ENCODE data around the gene UBA5.
A peak's percentile ranks its signal among the peaks of the same experiment; 100 is the strongest.

Gene UBA5

GRCh38 chr3:132654721-132655120 lies 5.4 kb upstream of the UBA5 start:
- DNase-seq: no peak

- no peak for DNase-seq
These were observed 4.7 kb upstream of the UBA5 start for GRCh38 chr3:132655471-132655870.

DNA sequence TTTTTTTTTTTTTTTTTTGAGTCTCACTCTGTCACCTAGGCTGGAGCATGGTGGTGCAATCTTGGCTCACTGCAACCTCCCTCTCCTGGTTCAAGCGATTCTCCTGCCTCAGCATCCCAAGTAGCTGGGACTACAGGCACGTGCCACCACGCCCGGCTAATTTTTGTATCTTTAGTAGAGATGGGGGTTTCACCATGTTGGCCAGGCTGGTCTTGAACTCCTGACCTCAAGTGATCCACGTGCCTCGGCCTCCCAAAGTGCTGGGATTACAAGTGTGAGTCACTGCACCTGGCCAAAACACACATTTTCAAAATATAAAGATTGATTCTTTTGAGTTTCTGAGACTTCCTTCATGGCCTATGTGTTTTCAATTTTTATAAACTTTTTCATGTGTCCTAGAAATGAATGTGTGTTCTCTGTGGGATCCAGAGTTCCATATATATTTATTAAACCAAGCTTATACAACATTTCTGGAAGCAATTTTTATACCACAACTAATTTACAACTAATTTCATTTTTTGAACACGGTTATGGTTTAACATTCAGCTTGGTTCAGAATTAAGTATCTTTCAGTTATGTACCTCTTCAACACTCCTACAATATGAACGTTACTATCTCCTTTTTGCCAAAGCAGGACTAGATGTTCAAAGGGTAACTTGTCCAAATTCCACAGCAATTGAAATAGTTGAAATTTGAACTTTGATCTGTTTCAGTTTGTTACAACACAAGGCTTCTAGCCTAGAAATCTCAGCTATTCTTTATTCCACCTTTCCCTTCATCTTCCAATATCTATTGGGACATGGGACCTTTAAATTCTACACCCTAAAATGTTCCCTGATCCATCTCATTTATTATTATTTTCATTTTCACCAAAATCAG lies 2.0 kb upstream of the UBA5 start:
- no peak for DNase-seq

- no peak for DNase-seq
These were observed 1.1 kb upstream of the UBA5 start for GRCh38 chr3:132659000-132659364.

- peak; percentile 17 for DNase-seq
These were observed 621 bp upstream of the UBA5 start, which contains the start of gene ACAD11 for GRCh38 chr3:132659365-132660051. Gene ACAD11, minus strand, starts transcription at chr3:132659809. Its CDS starts 58 bp downstream, at chr3:132659751.

GRCh38 chr3:132660811-132661070 lies 612 bp downstream of the UBA5 start:
- no peak for DNase-seq

GRCh38 chr3:132661101-132661500 lies 972 bp downstream of the UBA5 start:
- DNase-seq: no peak

DNA sequence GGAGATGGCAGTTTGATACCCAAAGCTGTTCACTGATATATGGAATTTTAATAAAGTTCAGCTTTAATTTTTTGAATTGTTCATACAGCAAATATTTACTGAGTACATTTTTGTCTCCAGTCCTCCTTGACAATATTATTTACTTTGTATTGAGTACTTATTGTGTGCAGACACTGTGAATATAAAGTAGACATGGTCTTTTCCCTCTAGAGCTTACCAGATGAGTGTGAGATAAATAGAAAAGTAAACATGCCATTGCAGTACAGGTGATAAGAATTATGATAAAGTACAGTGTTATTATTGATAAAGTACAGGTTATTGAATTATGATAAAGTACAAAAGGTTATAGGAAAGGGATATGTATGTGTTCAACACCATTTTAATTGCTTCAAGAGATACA lies 2.1 kb downstream of the UBA5 start:
- DNase-seq: no peak

- DNase-seq: no peak
These were observed 5.2 kb downstream of the UBA5 start for GRCh38 chr3:132665230-132665745.

DNA sequence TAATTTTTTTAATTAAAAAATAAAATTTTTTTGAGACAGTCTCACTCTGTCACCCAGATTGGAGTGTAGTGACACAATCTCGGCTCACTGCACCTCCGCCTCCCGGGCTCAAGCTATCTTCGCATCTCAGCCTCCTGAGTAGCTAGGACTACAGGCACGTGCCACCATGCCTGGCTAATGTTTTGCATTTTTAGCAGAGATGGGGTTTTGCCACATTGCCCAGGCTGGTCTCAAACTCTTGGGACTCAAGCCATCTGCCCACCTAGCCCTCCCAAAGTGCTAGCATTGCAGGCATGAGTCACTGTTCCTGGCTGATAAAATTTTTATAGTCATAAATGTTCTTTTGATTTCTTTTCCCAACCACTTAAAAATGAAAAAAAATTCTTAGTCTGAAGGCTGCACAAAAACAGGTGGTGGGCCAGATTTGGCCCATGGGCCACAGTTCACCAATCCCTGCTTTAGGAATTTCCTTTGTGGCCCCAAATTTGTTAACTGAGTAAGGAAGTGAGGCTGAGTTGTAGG lies 9.2 kb downstream of the UBA5 start:
- DNase-seq: no peak

GRCh38 chr3:132675408-132675807 lies 15.3 kb downstream of the UBA5 start:
- no peak for DNase-seq

- no peak for DNase-seq
These were observed 19.8 kb downstream of the UBA5 start for GRCh38 chr3:132679911-132680310.

GRCh38 chr3:132681421-132681820 lies 21.3 kb downstream of the UBA5 start:
- DNase-seq: no peak

DNA sequence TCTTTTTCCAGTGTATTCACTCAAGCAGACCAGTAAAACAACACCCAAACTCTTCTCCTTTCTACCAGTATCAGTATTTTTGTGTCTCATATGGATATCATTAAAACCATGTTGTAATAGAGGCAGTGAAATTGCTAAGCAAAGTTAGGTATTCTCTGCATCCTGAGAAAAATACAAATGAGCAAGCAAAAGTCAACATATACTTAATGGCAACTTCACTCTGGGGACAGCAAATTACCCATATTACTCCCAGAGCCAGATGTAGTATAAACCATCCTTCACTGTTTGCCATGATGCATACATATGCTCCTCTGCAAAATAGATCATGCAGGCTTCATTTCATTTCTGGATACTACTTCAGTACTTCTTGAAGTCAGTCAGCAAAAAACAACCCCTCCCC lies 22.1 kb downstream of the UBA5 start:
- no peak for DNase-seq

DNA sequence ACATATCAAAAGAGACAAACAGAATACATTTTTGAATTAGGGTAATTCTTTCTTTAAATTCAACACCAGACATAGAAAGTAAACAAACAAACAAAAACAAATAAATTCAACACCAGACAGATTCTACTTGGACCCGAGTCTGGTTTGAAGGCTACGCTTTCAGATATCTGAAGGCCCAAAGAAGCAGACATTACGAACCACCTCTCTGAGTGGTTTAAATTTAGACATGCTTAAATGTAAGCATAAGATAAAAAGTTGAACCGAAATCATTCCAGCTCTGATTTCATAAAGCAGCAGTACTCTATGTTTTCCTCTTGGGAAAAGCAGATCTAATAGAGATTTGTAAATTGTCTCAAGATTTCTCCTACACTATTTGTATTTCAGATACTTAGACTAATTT lies 29.9 kb downstream of the UBA5 start:
- no peak for DNase-seq

GRCh38 chr3:132694991-132695390 lies 34.9 kb downstream of the UBA5 start:
- no peak for DNase-seq

DNA sequence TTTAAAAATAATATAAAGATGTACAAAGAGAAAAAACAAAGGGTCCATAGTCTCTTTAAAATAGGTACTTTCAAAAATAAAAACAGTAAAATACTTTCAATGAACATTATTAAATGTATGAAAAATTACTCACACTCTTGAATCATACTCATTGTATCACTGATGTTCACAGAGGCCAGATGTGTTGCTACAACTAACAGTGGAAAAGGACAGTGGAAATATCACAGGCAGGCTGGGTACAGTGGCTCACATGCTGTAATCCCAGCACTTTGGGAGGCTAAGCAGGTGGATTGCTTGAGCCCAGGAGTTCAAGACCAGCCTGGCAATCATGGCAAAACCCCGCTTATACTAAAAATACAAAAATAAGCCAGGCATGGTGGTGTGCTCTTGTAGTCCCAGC lies 35.3 kb downstream of the UBA5 start:
- DNase-seq: no peak

- DNase-seq: no peak
These were observed 43.6 kb downstream of the UBA5 start for GRCh38 chr3:132703733-132704132.

DNA sequence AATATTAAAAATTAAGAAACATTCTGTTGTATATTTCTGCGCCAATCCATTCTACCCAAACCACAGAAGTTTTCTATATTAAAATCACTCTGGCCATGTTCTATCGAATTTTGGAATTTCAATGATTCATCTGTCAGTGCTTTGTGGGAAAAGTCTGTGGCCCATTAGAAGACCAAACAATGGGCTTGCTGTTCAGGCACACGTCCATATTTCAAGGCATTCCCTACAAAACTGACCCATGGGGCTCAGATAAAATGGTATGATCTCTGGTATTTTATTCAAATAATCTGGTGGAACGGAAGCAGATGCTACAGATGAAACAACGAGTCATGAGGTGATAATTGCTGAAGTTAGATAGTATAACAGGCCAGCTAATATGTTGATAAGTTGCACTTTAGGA lies 49.6 kb downstream of the UBA5 start:
- DNase-seq: no peak

- DNase-seq: no peak
These were observed 50.2 kb downstream of the UBA5 start for GRCh38 chr3:132710311-132710710.

GRCh38 chr3:132713977-132714727 lies 54.0 kb downstream of the UBA5 start:
- no peak for DNase-seq

GRCh38 chr3:132716372-132716771 lies 56.2 kb downstream of the UBA5 start:
- no peak for DNase-seq

DNA sequence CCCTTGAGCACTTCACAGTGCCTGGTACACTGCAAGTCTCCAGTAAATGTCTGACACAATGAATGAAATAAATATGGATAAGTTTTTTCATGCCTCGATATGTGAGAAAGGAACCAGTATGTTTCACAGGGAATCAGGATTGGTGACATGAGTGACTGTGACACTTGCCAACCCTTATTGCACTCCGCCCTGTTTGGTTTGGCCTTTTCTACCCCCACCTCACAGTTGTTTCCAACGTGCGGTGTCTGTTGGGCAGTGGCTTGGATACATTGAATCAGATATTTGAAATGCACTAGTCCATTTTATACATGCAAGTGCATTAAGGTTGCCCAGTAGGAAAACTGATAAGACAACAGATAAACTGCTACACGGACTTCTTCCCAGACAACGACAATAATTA lies 60.1 kb downstream of the UBA5 start:
- DNase-seq: no peak
